Heart left ventricle (tissue), 16 donors: ENCODE results near the gene RPS6KC1. TPM values are rescaled to one million over a fixed set of nuclear protein-coding genes. Genes with fewer than 3 reads are reported as not detected.
"Not testable (repeated sequence)": the region's sequence is repeated elsewhere in the genome, so short reads cannot be mapped to it uniquely, and the experiment has no call there.

ENCODE experiments used
- ATAC-seq, 4 donors: fragments of 200-7000 bp; cut with Tn5 transposase; one replicate each; pipeline ENCODE4 v1.9.1; 2020 to 2022; ENCODE audit warnings: moderate library complexity in 4 of 4, mild to moderate bottlenecking in 3 of 4, moderate number of reproducible peaks in 1 of 4
- DNase-seq, 5 donors: peaks; one replicate each; pipeline ENCODE4 v3.0.0-alpha.2; 2020
- H3K27ac ChIP-seq, 12 donors: fragments of 200-600 bp; sonication (generic) in 4 of 12; one replicate each; pipeline versions ENCODE4 v1.5.0 to v1.8.0; 2016 to 2022; ENCODE audit warnings: mild to moderate bottlenecking in 2 of 12
- H3K27me3 ChIP-seq, 9 donors: fragments of 200-600 bp; sonication (generic) in 2 of 9; one replicate each; pipeline versions ENCODE4 v1.5.1 to v1.8.0; 2016 to 2022; ENCODE audit warnings: mild to moderate bottlenecking in 3 of 9
- H3K36me3 ChIP-seq, 9 donors: fragments of 200-600 bp; sonication (generic) in 2 of 9; one replicate each; pipeline versions ENCODE4 v1.5.0 to v1.8.0; 2018 to 2022; ENCODE audit warnings: mild to moderate bottlenecking in 2 of 9
- H3K4me1 ChIP-seq, 12 donors: fragments of 200-600 bp; sonication (generic) in 4 of 12; one replicate each; pipeline versions ENCODE4 v1.5.0 to v1.8.0; 2016 to 2022; ENCODE audit warnings: mild to moderate bottlenecking in 3 of 12
- H3K4me3 ChIP-seq, 12 donors: fragments of 200-600 bp; sonication (generic) in 4 of 12; one replicate each; pipeline versions ENCODE4 v1.5.0 to v1.8.0; 2017 to 2022; ENCODE audit warnings: mild to moderate bottlenecking in 9 of 12, moderate library complexity in 4 of 12
- H3K9me3 ChIP-seq, 12 donors: fragments of 200-600 bp; sonication (generic) in 4 of 12; one replicate each; pipeline versions ENCODE4 v1.5.0 to v1.8.0; 2016 to 2022; ENCODE audit warnings: mild to moderate bottlenecking in 1 of 12
- POLR2A ChIP-seq, 2 donors: fragments of 450-650 bp; IDR thresholded peaks; one replicate each; pipeline ENCODE4 v1.6.1; 2017; ENCODE audit warnings: antibody characterized with exemption in 2 of 2, mild to moderate bottlenecking in 2 of 2, moderate library complexity in 2 of 2
- WGBS, 4 donors: extraction: QIAGEN DNeasy Blood & Tissue Kit in 2 of 4; methylation state at CpG; one replicate each; pipeline versions ENCODE4 v1.1.5 to v1.1.7; 2013 to 2018; 5-methylcytosine and 5-hydroxymethylcytosine counted together
- intact Hi-C, 10 donors: fragments of 100-400 bp; cut with DNase I; formaldehyde crosslinking; loops; one replicate each; pipeline versions ENCODE4 v1.11.1 to v1.14.2; 2022
- polyA plus RNA-seq, 2 donors: library from polyadenylated mRNA; stranded (reverse); fragments of 200-250 nt; gene quantifications; one replicate each; pipeline ENCODE4 v1.2.3, GENCODE V29; 2013
- total RNA-seq, 9 donors: library from RNA; depleted of rRNA in 2 of 9; stranded (reverse); fragments of >200 nt in 2 of 9; fragmentation: NEBNext Ultra II Directional in 3 of 9; extraction: Animal tissue kit (Norgen Biotek cat#: 25700) in 3 of 9; gene quantifications; one replicate each; pipeline versions ENCODE4 v1.1.0 to v1.2.4, GENCODE V29; 2016 to 2023
- TF ChIP-seq, protein P1 (sequence below), 12 donors: fragments of 200-600 bp; sonication (generic) in 4 of 12; IDR thresholded peaks; one replicate each; pipeline versions ENCODE4 v1.5.0 to v1.8.0; 2018 to 2022; ENCODE audit warnings: antibody characterized with exemption in 12 of 12, mild to moderate bottlenecking in 5 of 12
- donor health status: ischemic (EF 13 %, LVEDD 7.1; RV severe dilation, severe dysfunction).
- donor health status: healthy with polysubstance abuse.
- donor health status: DM: no; HTN: yes; CAD: no.
- donor health status: DM: no; HTN: no; CAD: no.
- donor health status: ischemic (EF 25% LVEDD 6.9; RV normal size, moderate dysfunction).
- donor health status: ischemic (EF 25% LVEDD 5.7; RV mildly dilated, moderate dysfunction).
- donor health status: healthy.
- donor health status: DM: yes; HTN: yes; CAD: no.
- donor health status: ischemic (EF 35%, LVEDD 5.7; RV mildly dilated, moderate dysfunction).
- donor health status: nonischemic (EF 11% LVEDD 7.7; RV severe dilation, severe dysfunction).
- donor health status: DM: yes; HTN: yes; CAD: no.
- donor health status: PGD.
- donor health status: ischemic (EF 29% LVEDD 5.4; RV normal size, mild dysfunction).
- donor health status: nonischemic (EF 23%, LVEDD 6.1; RV moderate dilation, normal function).

Gene RPS6KC1
- total and polyA plus RNA-seq, 11 donors: 3.0 to 15.6 (median 10.4) TPM

DNA sequence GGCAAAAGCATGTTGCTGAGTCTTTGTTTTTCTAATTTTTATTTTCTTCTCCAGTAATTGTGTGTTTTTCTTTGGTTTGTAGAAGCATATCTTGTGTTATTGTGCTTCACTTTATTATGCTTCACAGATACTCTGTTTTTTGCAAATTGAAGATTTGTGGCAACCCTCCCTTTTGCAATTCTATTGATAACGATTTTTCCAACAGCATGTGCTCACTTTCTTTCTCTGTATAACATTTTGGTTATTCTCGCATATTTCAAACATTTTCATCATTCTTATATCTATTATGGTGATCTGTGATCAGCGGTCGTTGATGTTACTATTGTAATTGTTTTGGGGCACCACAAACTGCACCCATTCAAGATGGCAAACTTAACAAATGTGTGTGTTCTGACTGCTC lies 31.6 kb upstream of the RPS6KC1 start:
- H3K4me3 ChIP-seq: no peak overlapping the region
- H3K27me3 ChIP-seq: peaks cover 0 to 10% (median 0%) of the 10 kb centered on the region in 9 donors
- H3K27ac ChIP-seq: no peak overlapping the region
- intact Hi-C loops: loop anchor here in 1 of 10 donors (5.0 kb wide), 1 partner anchor 33 kb away; the partner anchor contains the start of gene RPS6KC1
- H3K36me3 ChIP-seq: no peaks in the 10 kb centered on the region
- H3K9me3 ChIP-seq: no peaks in the 10 kb centered on the region
- peaks cover under 1 to 10% (median 4%) of the 10 kb centered on the region in 12 donors for H3K4me1 ChIP-seq
- 88 to 93% (median 90%) methylated on average over 4 of the region's 4 CpGs for WGBS, 4 donors
- DNase-seq (no peak), ATAC-seq (no peak)
- no peak for TF ChIP-seq POLR2A (IDR thresholded peaks at IDR 0.05)
- TF ChIP-seq, protein P1, sequence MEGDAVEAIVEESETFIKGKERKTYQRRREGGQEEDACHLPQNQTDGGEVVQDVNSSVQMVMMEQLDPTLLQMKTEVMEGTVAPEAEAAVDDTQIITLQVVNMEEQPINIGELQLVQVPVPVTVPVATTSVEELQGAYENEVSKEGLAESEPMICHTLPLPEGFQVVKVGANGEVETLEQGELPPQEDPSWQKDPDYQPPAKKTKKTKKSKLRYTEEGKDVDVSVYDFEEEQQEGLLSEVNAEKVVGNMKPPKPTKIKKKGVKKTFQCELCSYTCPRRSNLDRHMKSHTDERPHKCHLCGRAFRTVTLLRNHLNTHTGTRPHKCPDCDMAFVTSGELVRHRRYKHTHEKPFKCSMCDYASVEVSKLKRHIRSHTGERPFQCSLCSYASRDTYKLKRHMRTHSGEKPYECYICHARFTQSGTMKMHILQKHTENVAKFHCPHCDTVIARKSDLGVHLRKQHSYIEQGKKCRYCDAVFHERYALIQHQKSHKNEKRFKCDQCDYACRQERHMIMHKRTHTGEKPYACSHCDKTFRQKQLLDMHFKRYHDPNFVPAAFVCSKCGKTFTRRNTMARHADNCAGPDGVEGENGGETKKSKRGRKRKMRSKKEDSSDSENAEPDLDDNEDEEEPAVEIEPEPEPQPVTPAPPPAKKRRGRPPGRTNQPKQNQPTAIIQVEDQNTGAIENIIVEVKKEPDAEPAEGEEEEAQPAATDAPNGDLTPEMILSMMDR (IDR thresholded peaks at IDR 0.05): no peak

DNA sequence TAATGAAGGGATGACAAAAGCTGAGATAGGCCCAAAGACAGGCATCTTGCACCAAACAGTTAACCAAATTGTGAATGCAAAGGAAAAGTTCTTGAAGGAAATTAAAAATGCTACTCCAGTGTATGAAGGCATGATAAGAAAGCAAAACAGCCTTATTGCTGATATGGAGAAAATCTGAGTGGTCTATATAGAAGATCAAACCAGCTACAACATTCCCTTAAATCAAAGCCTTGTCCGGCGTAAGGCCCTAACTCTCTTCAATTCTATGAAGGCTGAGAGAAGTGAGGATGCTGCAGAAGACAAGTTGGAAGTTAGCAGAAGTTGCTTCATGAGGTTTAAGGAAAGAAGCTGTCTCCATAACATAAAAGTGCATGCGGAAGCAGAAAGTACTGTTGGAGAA lies 31.0 kb upstream of the RPS6KC1 start:
- peaks cover 0 to 5% (median 0%) of the 10 kb centered on the region in 12 donors for H3K4me1 ChIP-seq
- ATAC-seq: no peak
- H3K9me3 ChIP-seq: no peaks in the 10 kb centered on the region

DNA sequence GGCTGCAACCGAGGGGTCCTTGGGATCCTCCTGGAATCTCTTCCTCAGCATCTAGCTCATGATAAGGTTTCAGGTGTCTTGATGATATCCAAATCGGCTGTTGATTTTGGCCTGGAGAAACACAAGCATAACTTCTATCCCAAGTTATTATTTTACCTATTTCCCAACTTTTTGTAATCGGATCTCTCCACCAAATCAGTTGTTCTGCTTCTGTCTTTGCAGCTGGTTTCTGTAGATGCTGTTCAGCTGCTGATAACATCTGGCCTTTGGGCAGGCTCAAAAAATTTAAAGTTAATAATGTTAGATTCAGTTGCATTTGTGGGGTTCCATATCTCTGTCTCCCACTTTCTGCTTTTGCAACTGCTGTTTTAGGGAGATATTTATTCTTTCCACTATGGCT lies 24.0 kb upstream of the RPS6KC1 start:
- intact Hi-C loops, H3K4me1 ChIP-seq, DNase-seq, H3K9me3 ChIP-seq, H3K4me3 ChIP-seq, ATAC-seq, H3K27ac ChIP-seq, H3K36me3 ChIP-seq: not testable (repeated sequence)
- WGBS, 4 donors: 68 to 83% (median 80%) methylated on average over 3 of the region's 3 CpGs
- H3K27me3 ChIP-seq: peaks cover 0 to 32% (median 3%) of the 10 kb centered on the region in 9 donors

More for the DNA sequence above, 31.0 kb upstream of the RPS6KC1 start:
- Histone ChIP-seq H3K27ac (no peak overlapping the region), H3K27me3 (peaks cover 0 to 10% (median 0%) of the 10 kb centered on the region in 9 donors), H3K36me3 (no peaks in the 10 kb centered on the region), H3K4me3 (no peak overlapping the region)
- DNase-seq: no peak
- intact Hi-C loops: loop anchor here in 1 of 10 donors (2.0 kb wide), 1 partner anchor 31 kb away; the partner anchor contains the start of gene RPS6KC1
- WGBS, 4 donors: 97 to 99% (median 98%) methylated on average over 3 of the region's 3 CpGs
- TF ChIP-seq POLR2A (IDR thresholded peaks at IDR 0.05): no peak
- TF ChIP-seq, protein P1 (IDR thresholded peaks at IDR 0.05): no peak

DNA sequence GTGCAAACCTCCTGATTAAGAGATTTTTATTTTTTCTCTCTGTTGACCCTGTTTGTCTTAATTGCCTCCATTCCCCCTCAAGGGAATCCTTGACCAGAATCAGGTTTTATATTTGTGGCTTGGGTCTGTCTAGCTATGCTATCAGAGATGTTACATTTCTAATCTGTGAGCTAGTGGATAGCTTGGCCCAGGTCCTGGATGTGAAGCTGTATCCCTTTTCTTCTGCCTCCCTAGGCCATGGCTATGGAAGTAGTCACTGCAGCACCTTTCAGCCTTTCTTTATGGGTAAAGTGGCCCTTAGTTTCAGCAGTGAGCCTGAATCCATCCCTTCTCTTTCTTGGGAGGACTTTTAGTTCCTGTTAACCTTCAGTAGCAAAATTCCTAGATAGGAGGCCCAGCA lies 18.4 kb upstream of the RPS6KC1 start:
- H3K9me3 ChIP-seq: no peaks in the 10 kb centered on the region
- no peaks in the 10 kb centered on the region for H3K36me3 ChIP-seq
- peaks cover 0 to 49% (median 7%) of the 10 kb centered on the region in 9 donors for H3K27me3 ChIP-seq
- H3K27ac ChIP-seq: no peak overlapping the region
- no peak for TF ChIP-seq POLR2A (IDR thresholded peaks at IDR 0.05)
- TF ChIP-seq, protein P1 (IDR thresholded peaks at IDR 0.05): no peak
- no peak overlapping the region for H3K4me3 ChIP-seq
- ATAC-seq: no peak
- no peaks in the 10 kb centered on the region for H3K4me1 ChIP-seq
- intact Hi-C loops: no loop called here
- no peak for DNase-seq

DNA sequence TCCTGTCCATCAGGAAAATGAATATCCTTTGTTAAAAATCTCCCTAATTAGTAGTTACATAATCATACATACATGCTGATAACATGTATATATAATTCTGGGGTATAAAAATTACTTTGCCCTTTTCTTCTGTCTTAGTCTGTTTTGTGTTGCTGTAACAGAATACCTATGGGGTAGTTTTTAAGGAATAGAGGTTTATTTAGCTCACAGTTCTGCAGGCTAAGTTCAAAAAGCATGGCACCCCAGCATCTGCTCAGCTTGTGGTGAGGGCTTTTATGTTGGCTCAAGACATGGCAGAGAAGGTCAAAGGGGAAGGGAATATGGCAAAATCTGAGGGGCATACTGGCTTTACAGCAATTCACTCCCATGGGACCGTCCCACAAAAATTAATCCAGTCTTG lies 16.3 kb upstream of the RPS6KC1 start:
- no peaks in the 10 kb centered on the region for H3K9me3 ChIP-seq
- intact Hi-C loops: no loop called here
- H3K27ac ChIP-seq: no peak overlapping the region
- peaks cover 0 to 35% (median 8%) of the 10 kb centered on the region in 9 donors for H3K27me3 ChIP-seq
- no peak overlapping the region for H3K4me3 ChIP-seq
- no peaks in the 10 kb centered on the region for H3K36me3 ChIP-seq
- no peaks in the 10 kb centered on the region for H3K4me1 ChIP-seq
- no peak for DNase-seq
- no peak for ATAC-seq
- TF ChIP-seq, protein P1 (IDR thresholded peaks at IDR 0.05): no peak
- no peak for TF ChIP-seq POLR2A (IDR thresholded peaks at IDR 0.05)
- 89 to 94% (median 92%) methylated on average over 1 of the region's 1 CpG for WGBS, 4 donors
